HCT116 (cell line): ENCODE data around the gene CRISP1. TPM values are rescaled to one million over a fixed set of nuclear protein-coding genes. Genes with fewer than 3 reads are reported as not detected.

Experiments used
- ATAC-seq: fragments of 200-7000 bp; cut with Tn5 transposase; 2 replicates; pipeline ENCODE4 v1.9.1; 2020; ENCODE audit warnings: mild to moderate bottlenecking, moderate library complexity
- BruUV-seq: library from RNA; stranded (reverse); fragments of 400-500 nt; replicated peaks from 2 replicates; lab custom pipeline; 2021; lab: Mats Ljungman, UMichigan
- CTCF ChIA-PET: fragments of 300-600 bp; sonication (Branson Sonifier 250); formaldehyde crosslinking; loops from one replicate; lab custom pipeline; 2021; ENCODE audit warnings: antibody characterized with exemption; lab: Charles Lee
- POLR2A ChIA-PET: fragments of 300-600, 350-600 bp; sonication (Branson Sonifier 250); formaldehyde crosslinking; loops from one replicate; lab custom pipeline; 2021; ENCODE audit warnings: antibody characterized with exemption; lab: Charles Lee
- RAD21 ChIA-PET, 2 experiments: fragments of 300-600 bp; sonication (Branson Sonifier 250); formaldehyde crosslinking; loops; one replicate each; lab custom pipeline; 2023; ENCODE audit warnings: low total read pairs in 2 of 2; ENCODE audit not compliant: uncharacterized antibody in 2 of 2, unreplicated experiment in 2 of 2, low non-redundant PET in 1 of 2; lab: Charles Lee
- DNase-seq: peaks from one replicate; pipeline ENCODE4 v3.0.0-alpha.2; 2010; ENCODE audit warnings: low read depth, low spot score
- H2AFZ ChIP-seq: fragments of 200-600 bp; shearing (Covaris generic), sonication (generic); 2 replicates; pipeline ENCODE4 v1.6.1; 2017; ENCODE audit warnings: low read depth, mixed run types, mixed read lengths, antibody characterized with exemption, low read length; ENCODE audit not compliant: poor library complexity, severe bottlenecking
- H3K27ac ChIP-seq: 2 replicates; pipeline ENCODE4 v1.5.1; 2012; ENCODE audit warnings: low read depth, low read length
- H3K27me3 ChIP-seq: fragments of 200-600 bp; sonication (generic); 2 replicates; pipeline ENCODE4 v1.6.1; 2016; ENCODE audit warnings: mixed run types, low read length, mixed read lengths; ENCODE audit not compliant: insufficient read depth
- H3K36me3 ChIP-seq, 2 experiments: fragments of 200-500 bp in 1 of 2; fragments of 200-600 bp in 1 of 2; sonication (Bioruptor generic) in 1 of 2; sonication (generic) in 1 of 2; 2 replicates each; pipeline versions ENCODE4 v1.5.1 to v1.6.1; 2014 to 2016; ENCODE audit warnings: low read length in 2 of 2, inconsistent platforms in 1 of 2, mixed read lengths in 1 of 2, mixed run types in 1 of 2; ENCODE audit not compliant: insufficient read depth in 2 of 2, control insufficient read depth in 1 of 2
- H3K4me1 ChIP-seq, 2 experiments: fragments of 200-600 bp in 1 of 2; sonication (generic) in 1 of 2; 2 replicates each; pipeline versions ENCODE4 v1.5.1 to v1.6.1; 2012 to 2017; ENCODE audit warnings: low read length in 2 of 2, inconsistent platforms in 1 of 2, mild to moderate bottlenecking in 1 of 2, mixed read lengths in 1 of 2, mixed run types in 1 of 2, moderate library complexity in 1 of 2; ENCODE audit not compliant: insufficient read depth in 2 of 2, control insufficient read depth in 1 of 2
- H3K4me2 ChIP-seq: fragments of 200-600 bp; sonication (generic); 2 replicates; pipeline ENCODE4 v1.6.1; 2017; ENCODE audit warnings: mixed run types, low read length, mixed read lengths
- H3K4me3 ChIP-seq, 2 experiments: fragments of 200-600 bp in 1 of 2; sonication (generic) in 1 of 2; replicated peaks in 1 of 2; 2 replicates each; pipeline ENCODE4 v1.5.1; 2011 to 2016; ENCODE audit warnings: low read length in 2 of 2, control low read depth in 1 of 2, low read depth in 1 of 2, mild to moderate bottlenecking in 1 of 2, mixed read lengths in 1 of 2, mixed run types in 1 of 2
- H3K79me2 ChIP-seq: fragments of 200-600 bp; sonication (generic); 2 replicates; pipeline ENCODE4 v1.6.1; 2017; ENCODE audit warnings: mild to moderate bottlenecking, mixed run types, low read length, moderate library complexity, mixed read lengths; ENCODE audit not compliant: insufficient read depth
- H3K9ac ChIP-seq: fragments of 200-600 bp; sonication (generic); 2 replicates; pipeline ENCODE4 v1.6.1; 2016; ENCODE audit warnings: low read length, mixed read lengths
- H3K9me2 ChIP-seq: fragments of 200-600 bp; sonication (generic), shearing (Covaris generic); 2 replicates; pipeline ENCODE4 v1.6.1; 2017; ENCODE audit warnings: mixed run types, mild to moderate bottlenecking, moderate library complexity; ENCODE audit not compliant: insufficient read depth
- H3K9me3 ChIP-seq, 2 experiments: fragments of 200-500 bp in 1 of 2; fragments of 200-600 bp in 1 of 2; sonication (Bioruptor generic) in 1 of 2; sonication (generic) in 1 of 2; 2 replicates each; pipeline ENCODE4 v1.6.1; 2014 to 2017; ENCODE audit warnings: low read length in 2 of 2, mixed read lengths in 2 of 2, inconsistent platforms in 1 of 2, low read depth in 1 of 2, mild to moderate bottlenecking in 1 of 2, mixed run types in 1 of 2, moderate library complexity in 1 of 2; ENCODE audit not compliant: control insufficient read depth in 1 of 2, insufficient read depth in 1 of 2
- H4K20me1 ChIP-seq: fragments of 200-600 bp; sonication (generic), shearing (Covaris generic); 2 replicates; pipeline ENCODE4 v1.6.1; 2017; ENCODE audit warnings: mixed run types, mild to moderate bottlenecking, moderate library complexity; ENCODE audit not compliant: insufficient read depth
- CBX3 ChIP-seq: IDR thresholded peaks from 2 replicates; pipeline ENCODE4 v1.6.1; 2012; ENCODE audit warnings: low read depth
- CEBPB ChIP-seq: IDR thresholded peaks from 2 replicates; pipeline ENCODE4 v1.6.1; 2012; ENCODE audit warnings: low read depth
- EZH2 ChIP-seq: fragments of 200-600 bp; sonication (generic); IDR thresholded peaks from 2 replicates; pipeline ENCODE4 v1.6.1; 2017; ENCODE audit warnings: antibody characterized with exemption, mixed run types
- FOSL1 ChIP-seq: IDR thresholded peaks from 2 replicates; pipeline ENCODE4 v1.6.1; 2012; ENCODE audit warnings: low read depth
- POLR2A ChIP-seq: IDR thresholded peaks from 2 replicates; pipeline ENCODE4 v1.7.0; 2011; ENCODE audit warnings: borderline replicate concordance; ENCODE audit not compliant: insufficient read depth, insufficient read length; ENCODE audit errors: extremely low read depth
- POLR2AphosphoS5 ChIP-seq: IDR thresholded peaks from 2 replicates; pipeline ENCODE4 v1.6.1; 2011; ENCODE audit warnings: mild to moderate bottlenecking, low read depth, low read length, moderate library complexity
- RAD21 ChIP-seq: IDR thresholded peaks from 2 replicates; pipeline ENCODE4 v1.6.1; 2012; ENCODE audit warnings: low read depth, mild to moderate bottlenecking
- SIN3A ChIP-seq: IDR thresholded peaks from 2 replicates; pipeline ENCODE4 v1.6.1; 2012; ENCODE audit warnings: low read depth
- SP1 ChIP-seq: IDR thresholded peaks from 2 replicates; pipeline ENCODE4 v1.6.1; 2012; ENCODE audit warnings: low read depth
- SRF ChIP-seq: IDR thresholded peaks from 2 replicates; pipeline ENCODE4 v1.6.1; 2012; ENCODE audit warnings: low read depth
- ZFX ChIP-seq: fragments of 450-650 bp; IDR thresholded peaks from 2 replicates; pipeline ENCODE4 v1.6.1; 2017
- ZNF274 ChIP-seq: fragments of 200-500 bp; sonication (Bioruptor generic); IDR thresholded peaks from 2 replicates; pipeline ENCODE4 v1.6.1; 2014; ENCODE audit warnings: mild to moderate bottlenecking, low read depth, low read length, inconsistent platforms
- intact Hi-C: fragments of 100-400 bp; cut with micrococcal nuclease; formaldehyde crosslinking; loops from 2 replicates; pipeline ENCODE4 v1.10.0; 2022
- total RNA-seq: library from RNA; stranded (reverse); gene quantifications from one replicate; pipeline ENCODE4 v1.2.1, GENCODE V29; 2021; ENCODE audit not compliant: unreplicated experiment
- TF ChIP-seq, protein P1 (sequence below): IDR thresholded peaks from 2 replicates; pipeline ENCODE4 v1.6.1; 2012
- TF ChIP-seq, protein P2 (sequence below): IDR thresholded peaks from 2 replicates; pipeline ENCODE4 v1.6.1; 2011; ENCODE audit warnings: mild to moderate bottlenecking, low read length, moderate library complexity; ENCODE audit not compliant: insufficient replicate concordance; ENCODE audit errors: extremely low read depth
- TF ChIP-seq, protein P3 (sequence below), 3 experiments: fragments of 200-600 bp in 1 of 3; sonication (generic) in 1 of 3; IDR thresholded peaks in 2 of 3; conservative IDR thresholded peaks in 1 of 3; 2 replicates each; pipeline ENCODE4 v1.5.1; 2012 to 2017; ENCODE audit warnings: low read depth in 2 of 3, low read length in 2 of 3, antibody characterized with exemption in 1 of 3, borderline replicate concordance in 1 of 3, control low read depth in 1 of 3, mild to moderate bottlenecking in 1 of 3, mixed read lengths in 1 of 3, mixed run types in 1 of 3, moderate library complexity in 1 of 3; ENCODE audit not compliant: insufficient read depth in 1 of 3
- TF ChIP-seq, protein P4 (sequence below): IDR thresholded peaks from 2 replicates; pipeline ENCODE4 v1.6.1; 2012; ENCODE audit warnings: low read depth

CRISP1 gene
- total RNA-seq, 1 experiment from 2014 or later: not detected

DNA sequence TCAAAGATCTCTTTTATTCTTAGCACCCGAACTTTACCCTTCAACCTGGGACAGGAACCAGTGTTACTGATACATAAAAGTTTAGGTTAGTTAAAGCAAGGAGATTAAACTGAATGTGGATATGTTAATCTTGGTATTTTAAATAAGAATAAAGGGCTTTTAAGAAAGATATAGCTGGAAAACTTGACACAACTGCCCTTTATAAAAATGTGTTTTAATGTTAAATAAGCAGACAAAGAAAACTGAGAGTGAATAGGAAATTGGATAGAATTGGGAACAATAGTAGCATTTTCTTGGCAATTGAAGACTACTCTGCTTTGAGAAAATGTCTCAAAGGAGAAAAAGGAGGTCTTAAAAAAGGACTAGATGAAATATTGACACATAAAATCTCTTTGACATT lies 45.9 kb upstream of the CRISP1 start:
- no peaks in the 10 kb centered on the region for H3K79me2 ChIP-seq
- no TSS peak for BruUV-seq
- intact Hi-C loops: no loop called here
- POLR2A ChIA-PET: no interaction called here
- H3K4me3 ChIP-seq: no peak overlapping the region
- H3K4me2 ChIP-seq: no peak overlapping the region
- H3K27me3 ChIP-seq: no peaks in the 10 kb centered on the region
- no peak for ATAC-seq
- no peaks in the 10 kb centered on the region for H4K20me1 ChIP-seq
- no peaks in the 10 kb centered on the region for H3K9me2 ChIP-seq
- DNase-seq: no peak
- TF ChIP-seq RAD21 (no peak), SIN3A (no peak), SRF (no peak), ZNF274 (no peak), ZFX (no peak), POLR2AphosphoS5 (no peak), CBX3 (no peak), SP1 (no peak), CEBPB (no peak), EZH2 (no peak), POLR2A (no peak), FOSL1 (no peak)
- TF ChIP-seq, protein P1, sequence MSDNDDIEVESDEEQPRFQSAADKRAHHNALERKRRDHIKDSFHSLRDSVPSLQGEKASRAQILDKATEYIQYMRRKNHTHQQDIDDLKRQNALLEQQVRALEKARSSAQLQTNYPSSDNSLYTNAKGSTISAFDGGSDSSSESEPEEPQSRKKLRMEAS: no peak
- TF ChIP-seq, protein P2, sequence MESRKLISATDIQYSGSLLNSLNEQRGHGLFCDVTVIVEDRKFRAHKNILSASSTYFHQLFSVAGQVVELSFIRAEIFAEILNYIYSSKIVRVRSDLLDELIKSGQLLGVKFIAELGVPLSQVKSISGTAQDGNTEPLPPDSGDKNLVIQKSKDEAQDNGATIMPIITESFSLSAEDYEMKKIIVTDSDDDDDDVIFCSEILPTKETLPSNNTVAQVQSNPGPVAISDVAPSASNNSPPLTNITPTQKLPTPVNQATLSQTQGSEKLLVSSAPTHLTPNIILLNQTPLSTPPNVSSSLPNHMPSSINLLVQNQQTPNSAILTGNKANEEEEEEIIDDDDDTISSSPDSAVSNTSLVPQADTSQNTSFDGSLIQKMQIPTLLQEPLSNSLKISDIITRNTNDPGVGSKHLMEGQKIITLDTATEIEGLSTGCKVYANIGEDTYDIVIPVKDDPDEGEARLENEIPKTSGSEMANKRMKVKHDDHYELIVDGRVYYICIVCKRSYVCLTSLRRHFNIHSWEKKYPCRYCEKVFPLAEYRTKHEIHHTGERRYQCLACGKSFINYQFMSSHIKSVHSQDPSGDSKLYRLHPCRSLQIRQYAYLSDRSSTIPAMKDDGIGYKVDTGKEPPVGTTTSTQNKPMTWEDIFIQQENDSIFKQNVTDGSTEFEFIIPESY: no peak
- TF ChIP-seq, protein P3, sequence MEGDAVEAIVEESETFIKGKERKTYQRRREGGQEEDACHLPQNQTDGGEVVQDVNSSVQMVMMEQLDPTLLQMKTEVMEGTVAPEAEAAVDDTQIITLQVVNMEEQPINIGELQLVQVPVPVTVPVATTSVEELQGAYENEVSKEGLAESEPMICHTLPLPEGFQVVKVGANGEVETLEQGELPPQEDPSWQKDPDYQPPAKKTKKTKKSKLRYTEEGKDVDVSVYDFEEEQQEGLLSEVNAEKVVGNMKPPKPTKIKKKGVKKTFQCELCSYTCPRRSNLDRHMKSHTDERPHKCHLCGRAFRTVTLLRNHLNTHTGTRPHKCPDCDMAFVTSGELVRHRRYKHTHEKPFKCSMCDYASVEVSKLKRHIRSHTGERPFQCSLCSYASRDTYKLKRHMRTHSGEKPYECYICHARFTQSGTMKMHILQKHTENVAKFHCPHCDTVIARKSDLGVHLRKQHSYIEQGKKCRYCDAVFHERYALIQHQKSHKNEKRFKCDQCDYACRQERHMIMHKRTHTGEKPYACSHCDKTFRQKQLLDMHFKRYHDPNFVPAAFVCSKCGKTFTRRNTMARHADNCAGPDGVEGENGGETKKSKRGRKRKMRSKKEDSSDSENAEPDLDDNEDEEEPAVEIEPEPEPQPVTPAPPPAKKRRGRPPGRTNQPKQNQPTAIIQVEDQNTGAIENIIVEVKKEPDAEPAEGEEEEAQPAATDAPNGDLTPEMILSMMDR (IDR thresholded peaks at IDR 0.05 in 2 of 3, conservative IDR thresholded peaks at IDR 0.05 in 1 of 3; ENCODE audit: borderline replicate concordance in 1 of 3, insufficient read depth in 1 of 3, low read depth in 2 of 3, low read length in 2 of 3): no peak
- TF ChIP-seq, protein P4, sequence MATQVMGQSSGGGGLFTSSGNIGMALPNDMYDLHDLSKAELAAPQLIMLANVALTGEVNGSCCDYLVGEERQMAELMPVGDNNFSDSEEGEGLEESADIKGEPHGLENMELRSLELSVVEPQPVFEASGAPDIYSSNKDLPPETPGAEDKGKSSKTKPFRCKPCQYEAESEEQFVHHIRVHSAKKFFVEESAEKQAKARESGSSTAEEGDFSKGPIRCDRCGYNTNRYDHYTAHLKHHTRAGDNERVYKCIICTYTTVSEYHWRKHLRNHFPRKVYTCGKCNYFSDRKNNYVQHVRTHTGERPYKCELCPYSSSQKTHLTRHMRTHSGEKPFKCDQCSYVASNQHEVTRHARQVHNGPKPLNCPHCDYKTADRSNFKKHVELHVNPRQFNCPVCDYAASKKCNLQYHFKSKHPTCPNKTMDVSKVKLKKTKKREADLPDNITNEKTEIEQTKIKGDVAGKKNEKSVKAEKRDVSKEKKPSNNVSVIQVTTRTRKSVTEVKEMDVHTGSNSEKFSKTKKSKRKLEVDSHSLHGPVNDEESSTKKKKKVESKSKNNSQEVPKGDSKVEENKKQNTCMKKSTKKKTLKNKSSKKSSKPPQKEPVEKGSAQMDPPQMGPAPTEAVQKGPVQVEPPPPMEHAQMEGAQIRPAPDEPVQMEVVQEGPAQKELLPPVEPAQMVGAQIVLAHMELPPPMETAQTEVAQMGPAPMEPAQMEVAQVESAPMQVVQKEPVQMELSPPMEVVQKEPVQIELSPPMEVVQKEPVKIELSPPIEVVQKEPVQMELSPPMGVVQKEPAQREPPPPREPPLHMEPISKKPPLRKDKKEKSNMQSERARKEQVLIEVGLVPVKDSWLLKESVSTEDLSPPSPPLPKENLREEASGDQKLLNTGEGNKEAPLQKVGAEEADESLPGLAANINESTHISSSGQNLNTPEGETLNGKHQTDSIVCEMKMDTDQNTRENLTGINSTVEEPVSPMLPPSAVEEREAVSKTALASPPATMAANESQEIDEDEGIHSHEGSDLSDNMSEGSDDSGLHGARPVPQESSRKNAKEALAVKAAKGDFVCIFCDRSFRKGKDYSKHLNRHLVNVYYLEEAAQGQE: no peak
- no peaks in the 10 kb centered on the region for H3K36me3 ChIP-seq
- no peak overlapping the region for H2AFZ ChIP-seq
- CTCF ChIA-PET: no interaction called here
- RAD21 ChIA-PET: no interaction called here
- H3K9me3 ChIP-seq: no peaks in the 10 kb centered on the region
- no peaks in the 10 kb centered on the region for H3K4me1 ChIP-seq
- H3K27ac ChIP-seq: no peak overlapping the region
- no peak overlapping the region for H3K9ac ChIP-seq
